H1 (cell line): ENCODE data around the gene PES1. TPM values are rescaled to one million over a fixed set of nuclear protein-coding genes. Genes with fewer than 3 reads are reported as not detected.

Experiments used
- CTCF ChIA-PET: fragments of 300-600 bp; sonication (Branson Sonifier 250); formaldehyde crosslinking; loops from one replicate; lab custom pipeline; 2021; ENCODE audit not compliant: partially characterized antibody; lab: Charles Lee
- POLR2A ChIA-PET: fragments of 300-600 bp; sonication (Branson Sonifier 250); formaldehyde crosslinking; loops from one replicate; lab custom pipeline; 2021; ENCODE audit warnings: inconsistent platforms; ENCODE audit not compliant: partially characterized antibody; lab: Charles Lee
- DNase-seq, 2 experiments: peaks; one replicate each; pipeline versions ENCODE4 v3.0.0 to v3.0.0-alpha.2; 2010 to 2022; ENCODE audit warnings: low spot score in 2 of 2, low read depth in 1 of 2, mixed read lengths in 1 of 2
- FAIRE-seq: peaks from 2 replicates; lab custom pipeline; 2011; peaks lifted over from hg19 to GRCh38; lab: Jason Lieb, UNC
- H2AFZ ChIP-seq: 2 replicates; pipeline ENCODE4 v1.8.1; 2012; ENCODE audit warnings: low read length, inconsistent platforms
- H2AK5ac ChIP-seq: 2 replicates; pipeline ENCODE4 v1.6.1; 2013; ENCODE audit warnings: low read depth, low read length
- H2BK120ac ChIP-seq: replicated peaks from 2 replicates; pipeline ENCODE3; 2013; ENCODE audit warnings: low read depth, low read length, inconsistent platforms
- H2BK12ac ChIP-seq: 2 replicates; pipeline ENCODE4 v1.6.1; 2013; ENCODE audit warnings: low read depth, low read length
- H2BK15ac ChIP-seq: 2 replicates; pipeline ENCODE4 v1.6.1; 2013; ENCODE audit warnings: low read length
- H2BK20ac ChIP-seq: 2 replicates; pipeline ENCODE4 v1.6.1; 2013; ENCODE audit warnings: low read length
- H2BK5ac ChIP-seq: 2 replicates; pipeline ENCODE4 v1.6.1; 2013; ENCODE audit warnings: low read depth, low read length
- H3K14ac ChIP-seq: 2 replicates; pipeline ENCODE4 v1.6.1; 2013; ENCODE audit warnings: inconsistent platforms; ENCODE audit not compliant: insufficient read length
- H3K18ac ChIP-seq: 2 replicates; pipeline ENCODE4 v1.6.1; 2013; ENCODE audit warnings: low read length; ENCODE audit errors: extremely low read depth
- H3K23ac ChIP-seq: 2 replicates; pipeline ENCODE4 v1.6.1; 2013; ENCODE audit warnings: inconsistent platforms; ENCODE audit not compliant: insufficient read length
- H3K23me2 ChIP-seq: 2 replicates; pipeline ENCODE4 v1.6.1; 2013; ENCODE audit warnings: low read depth, low read length
- H3K27ac ChIP-seq: 2 replicates; pipeline ENCODE4 v1.6.1; 2011; ENCODE audit warnings: low read depth, low read length, inconsistent platforms
- H3K27me3 ChIP-seq, 4 experiments: replicated peaks in 1 of 4; 1 replicate in 1 of 4; 2 replicates in 3 of 4; pipeline versions ENCODE4 v1.6.1 to v1.8.1; 2011 to 2013; ENCODE audit warnings: low read length in 3 of 4, mild to moderate bottlenecking in 3 of 4, inconsistent platforms in 2 of 4, mixed read lengths in 2 of 4, moderate library complexity in 1 of 4; ENCODE audit not compliant: control insufficient read depth in 3 of 4, insufficient read depth in 3 of 4; ENCODE audit errors: extremely low read depth in 1 of 4
- H3K36me3 ChIP-seq, 4 experiments: 2 replicates each; pipeline versions ENCODE4 v1.6.1 to v1.8.1; 2011 to 2013; ENCODE audit warnings: mild to moderate bottlenecking in 4 of 4, low read length in 3 of 4, moderate library complexity in 2 of 4, control low read depth in 1 of 4, inconsistent platforms in 1 of 4; ENCODE audit not compliant: insufficient read depth in 4 of 4, control insufficient read depth in 2 of 4
- H3K4ac ChIP-seq: replicated peaks from 2 replicates; pipeline ENCODE3; 2013; ENCODE audit warnings: low read length, low read depth, mixed read lengths, inconsistent platforms; ENCODE audit not compliant: insufficient read length
- H3K4me1 ChIP-seq, 4 experiments: replicated peaks in 1 of 4; 1 replicate in 1 of 4; 2 replicates in 3 of 4; pipeline versions ENCODE4 v1.6.1 to v1.8.1; 2011 to 2013; ENCODE audit warnings: low read length in 3 of 4, inconsistent platforms in 2 of 4, mixed read lengths in 1 of 4; ENCODE audit not compliant: insufficient read depth in 4 of 4, control insufficient read depth in 3 of 4
- H3K4me2 ChIP-seq, 2 experiments: 2 replicates each; pipeline versions ENCODE4 v1.6.1 to v1.8.1; 2011 to 2013; ENCODE audit warnings: low read depth in 2 of 2, low read length in 2 of 2, control low read depth in 1 of 2, inconsistent platforms in 1 of 2, mild to moderate bottlenecking in 1 of 2; ENCODE audit not compliant: insufficient read depth in 1 of 2
- H3K4me3 ChIP-seq, 4 experiments: fragments of 200-600, 300-600 bp in 1 of 4; sonication (generic), shearing (Covaris generic), sonication (Bioruptor Twin) in 1 of 4; 2 replicates each; pipeline versions ENCODE4 v1.5.1 to v1.8.1; 2011 to 2016; ENCODE audit warnings: low read length in 4 of 4, low read depth in 3 of 4, control low read depth in 2 of 4, inconsistent platforms in 2 of 4, mild to moderate bottlenecking in 2 of 4, mixed read lengths in 1 of 4, moderate library complexity in 1 of 4; ENCODE audit not compliant: insufficient read depth in 2 of 4; ENCODE audit errors: extremely low read depth in 1 of 4
- H3K56ac ChIP-seq: replicated peaks from 2 replicates; pipeline ENCODE3; 2013; ENCODE audit warnings: low read depth, mild to moderate bottlenecking, mixed read lengths, low read length, inconsistent platforms; ENCODE audit not compliant: insufficient read length
- H3K79me1 ChIP-seq: 2 replicates; pipeline ENCODE4 v1.6.1; 2013; ENCODE audit warnings: low read depth, low read length, control low read depth
- H3K79me2 ChIP-seq, 2 experiments: 2 replicates each; pipeline versions ENCODE4 v1.6.1 to v1.8.1; 2012 to 2013; ENCODE audit warnings: low read length in 2 of 2, mild to moderate bottlenecking in 2 of 2, inconsistent platforms in 1 of 2; ENCODE audit not compliant: insufficient read depth in 2 of 2, control insufficient read depth in 1 of 2
- H3K9ac ChIP-seq, 4 experiments: replicated peaks in 1 of 4; 1 replicate in 1 of 4; 2 replicates in 3 of 4; pipeline versions ENCODE4 v1.6.1 to v1.8.1; 2011 to 2013; ENCODE audit warnings: low read depth in 3 of 4, low read length in 3 of 4, control low read depth in 2 of 4, mild to moderate bottlenecking in 2 of 4, moderate library complexity in 2 of 4, inconsistent platforms in 1 of 4; ENCODE audit errors: extremely low read depth in 1 of 4
- H3K9me3 ChIP-seq, 2 experiments: 2 replicates each; pipeline versions ENCODE4 v1.6.1 to v1.8.1; 2012 to 2013; ENCODE audit warnings: mild to moderate bottlenecking in 2 of 2, moderate library complexity in 2 of 2, control low read depth in 1 of 2, inconsistent platforms in 1 of 2, low read depth in 1 of 2, low read length in 1 of 2, mixed read lengths in 1 of 2; ENCODE audit not compliant: insufficient read depth in 2 of 2
- H4K20me1 ChIP-seq, 2 experiments: replicated peaks in 1 of 2; 2 replicates each; pipeline versions ENCODE3 to v1.8.1; 2011 to 2013; ENCODE audit warnings: inconsistent platforms in 2 of 2, low read length in 2 of 2, mild to moderate bottlenecking in 1 of 2; ENCODE audit not compliant: insufficient read depth in 2 of 2, control insufficient read depth in 1 of 2
- H4K5ac ChIP-seq: 2 replicates; pipeline ENCODE4 v1.6.1; 2013; ENCODE audit warnings: low read length, low read depth, mixed read lengths, inconsistent platforms; ENCODE audit not compliant: insufficient read length
- H4K8ac ChIP-seq: 2 replicates; pipeline ENCODE4 v1.8.0; 2013; ENCODE audit warnings: mild to moderate bottlenecking, moderate library complexity, low read length, inconsistent platforms; ENCODE audit not compliant: insufficient read depth; ENCODE audit errors: extremely low read depth
- H4K91ac ChIP-seq: replicated peaks from 2 replicates; pipeline ENCODE3; 2013; ENCODE audit warnings: low read length, mixed read lengths, inconsistent platforms; ENCODE audit not compliant: insufficient read length
- ATF3 ChIP-seq: IDR thresholded peaks from 2 replicates; pipeline ENCODE4 v1.6.1; 2011; ENCODE audit warnings: low read depth, mild to moderate bottlenecking, low read length; ENCODE audit not compliant: insufficient read depth
- POLR2AphosphoS5 ChIP-seq: IDR thresholded peaks from 2 replicates; pipeline ENCODE4 v1.6.1; 2011; ENCODE audit warnings: low read depth, low read length
- WGBS, 2 experiments: shearing (Covaris generic) in 1 of 2; methylation state at CpG; one replicate each; pipeline versions ENCODE4 v1.1.6 to v1.1.7; 2013 to 2015; ENCODE audit warnings: low lambda C conversion rate in 2 of 2, mixed read lengths in 2 of 2, inconsistent platforms in 1 of 2, low coverage in 1 of 2, missing lambda C conversion rate in 1 of 2; ENCODE audit not compliant: insufficient replicate concordance in 2 of 2, insufficient coverage in 1 of 2, insufficient read length in 1 of 2; ENCODE audit errors: extremely low coverage in 1 of 2, missing lambda C conversion rate in 1 of 2; 5-methylcytosine and 5-hydroxymethylcytosine counted together
- polyA plus RNA-seq, 7 experiments: library from polyadenylated mRNA; depleted of rRNA in 3 of 7; stranded (reverse) in 5 of 7; unstranded in 2 of 7; fragments of >200 nt in 5 of 7; fragments of 200-250 nt in 2 of 7; gene quantifications; 1 replicate in 5 of 7; 2 replicates in 1 of 7; 4 replicates in 1 of 7; pipeline versions ENCODE4 v1.2.1 to v1.2.3, GENCODE V29; 2011 to 2013; ENCODE audit warnings: missing spikeins in 2 of 7, mixed read lengths in 2 of 7
- total RNA-seq: library from RNA; stranded (reverse); fragmentation: NEBNext Ultra II Directional; extraction: Animal tissue kit (Norgen Biotek cat#: 25700); gene quantifications from 2 replicates; pipeline ENCODE4 v1.2.1, GENCODE V29; 2021

Gene PES1
- total and polyA plus RNA-seq, 2 of the 8 experiments (the other 6 are each of a cell fraction or from before 2014, with no cell fraction given) = 121 to 191 TPM

DNA sequence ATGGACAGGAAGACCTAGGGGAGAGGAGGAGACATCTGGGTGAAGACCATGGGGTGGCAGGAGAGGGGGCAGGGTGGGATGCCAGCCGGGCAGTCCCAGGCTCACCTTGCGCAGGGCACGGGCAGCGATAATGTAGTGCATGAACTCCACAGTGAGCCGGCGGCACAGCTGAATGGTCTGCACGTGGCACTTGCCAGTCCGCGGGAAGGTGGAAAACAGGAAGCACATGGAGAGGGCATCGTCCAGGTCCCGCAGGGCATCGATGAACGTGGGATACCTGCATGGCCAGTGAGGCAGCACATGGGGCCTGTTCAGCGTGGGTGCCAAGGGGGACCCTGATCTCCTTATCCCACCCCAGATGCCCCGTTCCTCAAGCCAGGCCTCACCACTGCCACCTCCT lies 7.3 kb downstream of the PES1 start:
- no peak overlapping the region for H3K56ac ChIP-seq
- H3K27me3 ChIP-seq = no peaks in the 10 kb centered on the region
- H3K9me3 ChIP-seq = no peaks in the 10 kb centered on the region
- TF ChIP-seq ATF3 = no peak
- TF ChIP-seq POLR2AphosphoS5 = peak; percentile 28; the same call in 1 of the 2 replicates
- no peaks in the 10 kb centered on the region; a peak in 1 of 7 replicates for H3K4me1 ChIP-seq
- H3K27ac ChIP-seq = no peak overlapping the region
- peaks cover 9 to 31% of the 10 kb centered on the region in 2 experiments for H4K20me1 ChIP-seq
- no peaks in the 10 kb centered on the region for H3K23me2 ChIP-seq
- ChIA-PET CTCF (interaction anchor here (0.8 to 7.3 kb wide), 3 partner anchors 9 to 154 kb away, joined by 3 to 40 read pairs (median 3); no protein-coding TSS in a partner anchor), POLR2A (interaction anchor here (2.1 to 8.4 kb wide), 2 partner anchors 8 to 14 kb away, joined by 6 to 64 read pairs; partner anchors contain the start of gene GAL3ST1)
- no peak overlapping the region for H2BK15ac ChIP-seq
- H3K14ac ChIP-seq = no peak overlapping the region
- H2AK5ac ChIP-seq = no peak overlapping the region
- no peak overlapping the region for H2BK12ac ChIP-seq
- H3K4ac ChIP-seq = no peak overlapping the region
- H3K18ac ChIP-seq = no peak overlapping the region
- H3K9ac ChIP-seq = no peak overlapping the region
- peak overlapping the region; percentile 41; the same call in 1 of the 2 replicates for H4K8ac ChIP-seq
- H2BK120ac ChIP-seq = no peak overlapping the region
- no peak overlapping the region for H4K5ac ChIP-seq
- no peak overlapping the region for H3K23ac ChIP-seq
- H4K91ac ChIP-seq = no peak overlapping the region
- no peak overlapping the region for H3K4me2 ChIP-seq
- no peak overlapping the region for H3K4me3 ChIP-seq
- H3K79me2 ChIP-seq = peaks cover 2 to 3% of the 10 kb centered on the region in 2 experiments; a peak in 1 of 4 replicates
- peaks cover 55 to 87% (median 81%) of the 10 kb centered on the region in 4 experiments for H3K36me3 ChIP-seq
- FAIRE-seq = no peak
- no peak for DNase-seq
- 95% methylated on average over 15 of the region's 15 CpGs; no CpG with 5 or more reads in 1 of the 2 experiments for WGBS, 2 experiments
- H3K79me1 ChIP-seq = peaks cover 3% of the 10 kb centered on the region
- no peak overlapping the region; the same call in 1 of the 2 replicates for H2BK5ac ChIP-seq
- H2AFZ ChIP-seq = no peak overlapping the region
- no peak overlapping the region for H2BK20ac ChIP-seq
